Adrenal gland (tissue), 5 donors: ENCODE measurements around the gene E2F8.

Experiments
- CTCF ChIP-seq, 6 experiments: fragments of 450-650 bp in 4 of 6; fragments of 200-600 bp in 2 of 6; sonication (generic) in 1 of 6; IDR thresholded peaks; 1 replicate in 5 of 6; 2 replicates in 1 of 6; pipeline versions ENCODE4 v1.5.1 to v1.8.0; 2016 to 2021; ENCODE audit warnings: antibody characterized with exemption in 6 of 6, mild to moderate bottlenecking in 2 of 6, moderate library complexity in 1 of 6
- POLR2A ChIP-seq, 2 donors: fragments of 450-650 bp; IDR thresholded peaks; one replicate each; pipeline ENCODE4 v1.6.1; 2017; ENCODE audit warnings: antibody characterized with exemption in 2 of 2, mild to moderate bottlenecking in 2 of 2, moderate library complexity in 1 of 2
- donor health status: DM: no; HTN: no; CAD: no.

DNA sequence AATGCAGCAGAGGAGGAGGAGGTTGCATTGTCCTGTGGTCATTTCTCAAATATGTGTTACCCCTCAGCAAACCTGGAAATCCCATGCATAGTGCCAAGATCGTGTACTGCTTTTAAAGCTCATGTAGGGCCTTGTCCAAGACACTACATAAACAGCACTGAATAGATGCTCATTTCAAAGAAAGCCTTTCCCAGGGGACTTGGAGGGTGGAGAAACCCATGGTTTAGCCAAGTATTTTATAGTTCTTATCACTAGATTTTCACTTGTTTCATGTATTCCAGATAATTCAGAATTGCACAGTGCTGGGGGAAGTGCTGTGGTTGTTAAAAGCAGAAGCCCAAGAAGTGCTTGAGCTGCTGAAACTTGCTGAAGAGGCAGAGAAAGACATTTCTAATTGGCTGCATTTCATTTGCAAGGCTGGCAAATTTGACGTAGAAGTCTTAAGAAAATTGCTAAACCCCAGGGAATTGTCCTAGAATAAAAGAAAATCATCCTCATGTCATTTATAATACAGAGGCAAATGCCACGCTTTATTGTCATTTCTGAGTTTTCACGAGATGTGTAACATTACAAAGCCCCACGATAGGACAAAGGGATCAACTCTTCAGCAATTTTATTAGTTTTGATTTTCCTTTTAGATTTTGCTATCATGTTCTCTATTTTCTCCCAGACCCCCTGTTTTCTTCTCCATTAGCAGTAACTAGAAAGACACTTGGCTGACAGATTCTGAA lies 59.0 kb downstream of the E2F8 start:
- TF ChIP-seq CTCF (IDR thresholded peaks at IDR 0.05) (no peak), POLR2A (IDR thresholded peaks at IDR 0.05) (no peak)
